Measurements from ENCODE around the gene DDIT4.

- TF ChIP-seq EZH2 (IDR thresholded peaks at IDR 0.05; ENCODE audit: insufficient read depth, poor library complexity, severe bottlenecking) (no peak), EZH2phosphoT487 (IDR thresholded peaks at IDR 0.05; ENCODE audit: insufficient read depth, low read depth) (no peak)
Observed at GRCh38 chr10:72241691-72242252, 32.0 kb upstream of the DDIT4 start.
